WTC11 (cell line): Measurements from ENCODE around the gene EDA. TPM values are rescaled to one million over a fixed set of nuclear protein-coding genes. Genes with fewer than 3 reads are reported as not detected.

ENCODE experiments used
- ATAC-seq: fragments of 200-7000 bp; cut with Tn5 transposase; 2 replicates; pipeline ENCODE4 v1.10.0; 2021; ENCODE audit warnings: mild to moderate bottlenecking, moderate library complexity
- CTCF ChIA-PET: fragments of 300-600 bp; sonication (Branson Sonifier 250); formaldehyde crosslinking; loops from one replicate; lab custom pipeline; 2021; ENCODE audit warnings: antibody characterized with exemption; lab: Charles Lee
- POLR2A ChIA-PET: fragments of 350-600 bp; sonication (Branson Sonifier 250); formaldehyde crosslinking; loops from one replicate; lab custom pipeline; 2021; ENCODE audit warnings: antibody characterized with exemption; lab: Charles Lee
- DNase-seq: peaks from one replicate; pipeline ENCODE4 v3.0.0; 2021; ENCODE audit warnings: low spot score
- H3K27ac Mint-ChIP-seq: 2 replicates; pipeline ENCODE4 v1.8.0; 2021; ENCODE audit warnings: mixed read lengths
- H3K27me3 Mint-ChIP-seq: 2 replicates; pipeline ENCODE4 v1.8.0; 2021; ENCODE audit warnings: low read depth, mild to moderate bottlenecking, moderate library complexity, mixed read lengths
- H3K36me3 Mint-ChIP-seq: 2 replicates; pipeline ENCODE4 v1.8.0; 2021; ENCODE audit warnings: mixed read lengths
- H3K4me1 Mint-ChIP-seq: 2 replicates; pipeline ENCODE4 v1.8.0; 2022; ENCODE audit warnings: mixed read lengths
- H3K4me3 Mint-ChIP-seq: 2 replicates; pipeline ENCODE4 v1.8.0; 2021; ENCODE audit warnings: mild to moderate bottlenecking, moderate library complexity, mixed read lengths
- H3K9me3 Mint-ChIP-seq: 2 replicates; pipeline ENCODE4 v1.8.0; 2021; ENCODE audit warnings: mixed read lengths
- ATF1 ChIP-seq: sonication (generic); formaldehyde crosslinking; IDR thresholded peaks from 2 replicates; pipeline ENCODE4 v1.8.1; 2023; ENCODE audit warnings: mild to moderate bottlenecking, moderate library complexity, missing genetic modification reagents
- CREB1 ChIP-seq: sonication (generic); formaldehyde crosslinking; IDR thresholded peaks from 2 replicates; pipeline ENCODE4 v1.8.0; 2023; ENCODE audit warnings: mild to moderate bottlenecking, missing genetic modification reagents
- EMX1 ChIP-seq: fragments of 250-450 bp; sonication (Bioruptor Pico); IDR thresholded peaks from 2 replicates; pipeline ENCODE4 v1.8.0; 2021; ENCODE audit warnings: mild to moderate bottlenecking
- FOXJ3 ChIP-seq: sonication (generic); formaldehyde crosslinking; IDR thresholded peaks from 2 replicates; pipeline ENCODE4 v1.9.0; 2021; ENCODE audit warnings: missing genetic modification reagents, mild to moderate bottlenecking, borderline replicate concordance
- GABPB1 ChIP-seq: sonication (generic); formaldehyde crosslinking; IDR thresholded peaks from 2 replicates; pipeline ENCODE4 v1.8.1; 2023; ENCODE audit warnings: mild to moderate bottlenecking, missing genetic modification reagents
- IRF2 ChIP-seq: sonication (generic); formaldehyde crosslinking; IDR thresholded peaks from 2 replicates; pipeline ENCODE4 v1.8.0; 2022; ENCODE audit warnings: low read depth, missing genetic modification reagents, borderline replicate concordance
- KAT7 ChIP-seq: sonication (generic); formaldehyde crosslinking; IDR thresholded peaks from 2 replicates; pipeline ENCODE4 v1.8.1; 2023; ENCODE audit warnings: missing genetic modification reagents, mild to moderate bottlenecking, borderline replicate concordance
- MYBL2 ChIP-seq: sonication (generic); formaldehyde crosslinking; IDR thresholded peaks from 2 replicates; pipeline ENCODE4 v1.8.1; 2023; ENCODE audit warnings: mild to moderate bottlenecking, moderate library complexity, missing genetic modification reagents
- SOX15 ChIP-seq: fragments of 250-450 bp; sonication (Bioruptor Pico); IDR thresholded peaks from 2 replicates; pipeline ENCODE4 v1.9.0; 2021; ENCODE audit warnings: mild to moderate bottlenecking
- TEAD1 ChIP-seq: sonication (generic); formaldehyde crosslinking; IDR thresholded peaks from 2 replicates; pipeline ENCODE4 v1.8.0; 2022; ENCODE audit warnings: mild to moderate bottlenecking, missing genetic modification reagents
- TEAD4 ChIP-seq: sonication (generic); formaldehyde crosslinking; IDR thresholded peaks from 2 replicates; pipeline ENCODE4 v1.8.0; 2022; ENCODE audit warnings: mild to moderate bottlenecking, missing genetic modification reagents
- ZBTB21 ChIP-seq: sonication (generic); formaldehyde crosslinking; IDR thresholded peaks from 2 replicates; pipeline ENCODE4 v1.8.1; 2023; ENCODE audit warnings: mild to moderate bottlenecking, missing genetic modification reagents, borderline replicate concordance
- ZNF121 ChIP-seq: sonication (generic); formaldehyde crosslinking; IDR thresholded peaks from 2 replicates; pipeline ENCODE4 v1.8.0; 2023; ENCODE audit warnings: missing genetic modification reagents
- ZNF219 ChIP-seq: sonication (generic); formaldehyde crosslinking; IDR thresholded peaks from 2 replicates; pipeline ENCODE4 v1.8.0; 2023; ENCODE audit warnings: missing genetic modification reagents, mild to moderate bottlenecking, borderline replicate concordance
- total RNA-seq: library from RNA; stranded (reverse); gene quantifications from 3 replicates; pipeline ENCODE4 v1.2.3, GENCODE V29; 2021
- TF ChIP-seq, protein P1 (sequence below): fragments of 250-450 bp; sonication (Bioruptor Pico); IDR thresholded peaks from 2 replicates; pipeline ENCODE4 v1.9.0; 2021; ENCODE audit warnings: mild to moderate bottlenecking, borderline replicate concordance
- TF ChIP-seq, protein P2 (sequence below): sonication (generic); formaldehyde crosslinking; conservative IDR thresholded peaks from 2 replicates; pipeline ENCODE4 v1.8.1; 2023; ENCODE audit warnings: mild to moderate bottlenecking, low read depth, missing genetic modification reagents, moderate library complexity
- TF ChIP-seq, protein P3 (sequence below): sonication (generic); formaldehyde crosslinking; IDR thresholded peaks from 2 replicates; pipeline ENCODE4 v1.8.1; 2022; ENCODE audit warnings: low read depth, missing genetic modification reagents, borderline replicate concordance

Gene EDA
- total RNA-seq, 1 experiment from 2014 or later = 15.1 TPM

GRCh38 chrX:70007946-70008345 lies 392.0 kb downstream of the EDA start:
- POLR2A ChIA-PET = no interaction called here
- Mint-ChIP-seq H3K27ac (no peak overlapping the region), H3K4me1 (no peaks in the 10 kb centered on the region), H3K9me3 (no peaks in the 10 kb centered on the region), H3K36me3 (no peaks in the 10 kb centered on the region), H3K4me3 (no peak overlapping the region), H3K27me3 (no peaks in the 10 kb centered on the region)
- no peak for ATAC-seq
- CTCF ChIA-PET = no interaction called here
- no peak for DNase-seq
- TF ChIP-seq ZNF121 (CRISPR knock-in tag) = no peak
- TF ChIP-seq EMX1 (CRISPR knock-in tag) = no peak
- TF ChIP-seq, all 79 proteins: peak for 0

GRCh38 chrX:70009049-70009448 lies 393.1 kb downstream of the EDA start:
- ChIA-PET POLR2A (no interaction called here), CTCF (no interaction called here)
- Mint-ChIP-seq H3K27me3 (no peaks in the 10 kb centered on the region), H3K9me3 (no peaks in the 10 kb centered on the region), H3K4me3 (no peak overlapping the region), H3K4me1 (0 out of 2 replicates have a peak, but pooled peaks cover 7% of the 10 kb centered on the region), H3K36me3 (no peaks in the 10 kb centered on the region), H3K27ac (no peak overlapping the region)
- ATAC-seq (no peak), DNase-seq (no peak)
- no peak for TF ChIP-seq ZBTB21 (CRISPR knock-in tag)
- no peak for TF ChIP-seq ZNF121 (CRISPR knock-in tag)
- TF ChIP-seq, protein P1, sequence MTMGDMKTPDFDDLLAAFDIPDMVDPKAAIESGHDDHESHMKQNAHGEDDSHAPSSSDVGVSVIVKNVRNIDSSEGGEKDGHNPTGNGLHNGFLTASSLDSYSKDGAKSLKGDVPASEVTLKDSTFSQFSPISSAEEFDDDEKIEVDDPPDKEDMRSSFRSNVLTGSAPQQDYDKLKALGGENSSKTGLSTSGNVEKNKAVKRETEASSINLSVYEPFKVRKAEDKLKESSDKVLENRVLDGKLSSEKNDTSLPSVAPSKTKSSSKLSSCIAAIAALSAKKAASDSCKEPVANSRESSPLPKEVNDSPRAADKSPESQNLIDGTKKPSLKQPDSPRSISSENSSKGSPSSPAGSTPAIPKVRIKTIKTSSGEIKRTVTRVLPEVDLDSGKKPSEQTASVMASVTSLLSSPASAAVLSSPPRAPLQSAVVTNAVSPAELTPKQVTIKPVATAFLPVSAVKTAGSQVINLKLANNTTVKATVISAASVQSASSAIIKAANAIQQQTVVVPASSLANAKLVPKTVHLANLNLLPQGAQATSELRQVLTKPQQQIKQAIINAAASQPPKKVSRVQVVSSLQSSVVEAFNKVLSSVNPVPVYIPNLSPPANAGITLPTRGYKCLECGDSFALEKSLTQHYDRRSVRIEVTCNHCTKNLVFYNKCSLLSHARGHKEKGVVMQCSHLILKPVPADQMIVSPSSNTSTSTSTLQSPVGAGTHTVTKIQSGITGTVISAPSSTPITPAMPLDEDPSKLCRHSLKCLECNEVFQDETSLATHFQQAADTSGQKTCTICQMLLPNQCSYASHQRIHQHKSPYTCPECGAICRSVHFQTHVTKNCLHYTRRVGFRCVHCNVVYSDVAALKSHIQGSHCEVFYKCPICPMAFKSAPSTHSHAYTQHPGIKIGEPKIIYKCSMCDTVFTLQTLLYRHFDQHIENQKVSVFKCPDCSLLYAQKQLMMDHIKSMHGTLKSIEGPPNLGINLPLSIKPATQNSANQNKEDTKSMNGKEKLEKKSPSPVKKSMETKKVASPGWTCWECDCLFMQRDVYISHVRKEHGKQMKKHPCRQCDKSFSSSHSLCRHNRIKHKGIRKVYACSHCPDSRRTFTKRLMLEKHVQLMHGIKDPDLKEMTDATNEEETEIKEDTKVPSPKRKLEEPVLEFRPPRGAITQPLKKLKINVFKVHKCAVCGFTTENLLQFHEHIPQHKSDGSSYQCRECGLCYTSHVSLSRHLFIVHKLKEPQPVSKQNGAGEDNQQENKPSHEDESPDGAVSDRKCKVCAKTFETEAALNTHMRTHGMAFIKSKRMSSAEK (CRISPR knock-in tag) = no peak
- no peak for TF ChIP-seq SOX15 (CRISPR knock-in tag)
- TF ChIP-seq IRF2 (CRISPR knock-in tag) = no peak
- TF ChIP-seq TEAD4 (CRISPR knock-in tag) = no peak
- TF ChIP-seq ATF1 = no peak
- no peak for TF ChIP-seq ZNF219
- no peak for TF ChIP-seq GABPB1 (CRISPR knock-in tag)
- TF ChIP-seq FOXJ3 (CRISPR knock-in tag) = no peak
- TF ChIP-seq CREB1 (CRISPR knock-in tag) = no peak
- TF ChIP-seq KAT7 (CRISPR knock-in tag) = no peak
- no peak for TF ChIP-seq TEAD1 (CRISPR knock-in tag)
- TF ChIP-seq, protein P2, sequence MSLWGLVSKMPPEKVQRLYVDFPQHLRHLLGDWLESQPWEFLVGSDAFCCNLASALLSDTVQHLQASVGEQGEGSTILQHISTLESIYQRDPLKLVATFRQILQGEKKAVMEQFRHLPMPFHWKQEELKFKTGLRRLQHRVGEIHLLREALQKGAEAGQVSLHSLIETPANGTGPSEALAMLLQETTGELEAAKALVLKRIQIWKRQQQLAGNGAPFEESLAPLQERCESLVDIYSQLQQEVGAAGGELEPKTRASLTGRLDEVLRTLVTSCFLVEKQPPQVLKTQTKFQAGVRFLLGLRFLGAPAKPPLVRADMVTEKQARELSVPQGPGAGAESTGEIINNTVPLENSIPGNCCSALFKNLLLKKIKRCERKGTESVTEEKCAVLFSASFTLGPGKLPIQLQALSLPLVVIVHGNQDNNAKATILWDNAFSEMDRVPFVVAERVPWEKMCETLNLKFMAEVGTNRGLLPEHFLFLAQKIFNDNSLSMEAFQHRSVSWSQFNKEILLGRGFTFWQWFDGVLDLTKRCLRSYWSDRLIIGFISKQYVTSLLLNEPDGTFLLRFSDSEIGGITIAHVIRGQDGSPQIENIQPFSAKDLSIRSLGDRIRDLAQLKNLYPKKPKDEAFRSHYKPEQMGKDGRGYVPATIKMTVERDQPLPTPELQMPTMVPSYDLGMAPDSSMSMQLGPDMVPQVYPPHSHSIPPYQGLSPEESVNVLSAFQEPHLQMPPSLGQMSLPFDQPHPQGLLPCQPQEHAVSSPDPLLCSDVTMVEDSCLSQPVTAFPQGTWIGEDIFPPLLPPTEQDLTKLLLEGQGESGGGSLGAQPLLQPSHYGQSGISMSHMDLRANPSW (CRISPR knock-in tag) = no peak
- no peak for TF ChIP-seq MYBL2 (CRISPR knock-in tag)
- TF ChIP-seq, protein P3, sequence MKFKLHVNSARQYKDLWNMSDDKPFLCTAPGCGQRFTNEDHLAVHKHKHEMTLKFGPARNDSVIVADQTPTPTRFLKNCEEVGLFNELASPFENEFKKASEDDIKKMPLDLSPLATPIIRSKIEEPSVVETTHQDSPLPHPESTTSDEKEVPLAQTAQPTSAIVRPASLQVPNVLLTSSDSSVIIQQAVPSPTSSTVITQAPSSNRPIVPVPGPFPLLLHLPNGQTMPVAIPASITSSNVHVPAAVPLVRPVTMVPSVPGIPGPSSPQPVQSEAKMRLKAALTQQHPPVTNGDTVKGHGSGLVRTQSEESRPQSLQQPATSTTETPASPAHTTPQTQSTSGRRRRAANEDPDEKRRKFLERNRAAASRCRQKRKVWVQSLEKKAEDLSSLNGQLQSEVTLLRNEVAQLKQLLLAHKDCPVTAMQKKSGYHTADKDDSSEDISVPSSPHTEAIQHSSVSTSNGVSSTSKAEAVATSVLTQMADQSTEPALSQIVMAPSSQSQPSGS (CRISPR knock-in tag) = no peak
